EH (cell line): ENCODE results near the gene RASAL3.
A peak's percentile ranks its signal among the peaks of the same experiment; 100 is the strongest.
"Not testable (repeated sequence)": the region's sequence is repeated elsewhere in the genome, so short reads cannot be mapped to it uniquely, and the experiment has no call there.

Source experiments
- DNase-seq: peaks from one replicate; pipeline ENCODE4 v3.0.0-alpha.2; 2015; ENCODE audit warnings: low read depth

The RASAL3 gene

DNA sequence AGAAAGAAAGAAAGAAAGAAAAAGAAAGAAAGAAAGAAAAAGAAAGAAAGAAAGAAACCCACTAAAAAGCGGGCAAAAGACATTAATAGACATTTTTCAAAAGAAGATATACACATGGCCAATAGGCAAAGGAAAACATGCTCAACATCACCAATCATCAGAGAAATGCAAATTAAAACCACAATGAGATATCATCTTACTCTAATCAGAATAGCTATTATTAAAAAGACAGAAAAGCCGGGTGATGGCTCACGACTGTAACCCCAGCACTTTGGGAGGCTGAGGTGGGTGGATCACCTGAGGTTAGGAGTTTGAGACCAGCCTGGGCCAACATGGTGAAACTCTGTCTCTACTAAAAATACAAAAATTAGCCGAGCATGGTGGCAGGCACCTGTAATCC lies 9.5 kb upstream of the RASAL3 start:
- not testable (repeated sequence) for DNase-seq

DNA sequence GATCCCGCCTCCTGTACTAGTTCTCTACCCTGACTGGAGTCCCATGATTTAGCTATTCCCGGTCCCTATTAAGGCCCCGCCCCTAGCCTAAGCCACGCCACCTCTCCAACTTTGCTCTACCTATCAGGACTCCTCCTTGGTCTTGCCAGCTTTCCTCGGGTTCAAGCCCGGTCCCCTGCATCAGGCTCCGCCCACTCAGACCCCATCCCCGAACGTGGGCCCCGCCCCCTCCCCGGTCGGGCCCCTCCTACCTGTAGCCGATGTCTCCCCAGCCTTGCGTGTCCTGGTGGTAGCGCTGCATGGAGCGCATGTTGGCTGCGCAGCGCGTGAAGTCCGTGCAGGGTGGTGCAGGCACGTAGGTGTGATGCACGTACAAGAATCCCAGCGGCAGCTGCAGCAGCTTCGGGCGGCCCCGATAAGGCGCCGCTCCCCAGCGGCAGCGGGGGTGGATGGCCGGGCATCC lies 7.3 kb upstream of the RASAL3 start:
- DNase-seq: no peak

DNA sequence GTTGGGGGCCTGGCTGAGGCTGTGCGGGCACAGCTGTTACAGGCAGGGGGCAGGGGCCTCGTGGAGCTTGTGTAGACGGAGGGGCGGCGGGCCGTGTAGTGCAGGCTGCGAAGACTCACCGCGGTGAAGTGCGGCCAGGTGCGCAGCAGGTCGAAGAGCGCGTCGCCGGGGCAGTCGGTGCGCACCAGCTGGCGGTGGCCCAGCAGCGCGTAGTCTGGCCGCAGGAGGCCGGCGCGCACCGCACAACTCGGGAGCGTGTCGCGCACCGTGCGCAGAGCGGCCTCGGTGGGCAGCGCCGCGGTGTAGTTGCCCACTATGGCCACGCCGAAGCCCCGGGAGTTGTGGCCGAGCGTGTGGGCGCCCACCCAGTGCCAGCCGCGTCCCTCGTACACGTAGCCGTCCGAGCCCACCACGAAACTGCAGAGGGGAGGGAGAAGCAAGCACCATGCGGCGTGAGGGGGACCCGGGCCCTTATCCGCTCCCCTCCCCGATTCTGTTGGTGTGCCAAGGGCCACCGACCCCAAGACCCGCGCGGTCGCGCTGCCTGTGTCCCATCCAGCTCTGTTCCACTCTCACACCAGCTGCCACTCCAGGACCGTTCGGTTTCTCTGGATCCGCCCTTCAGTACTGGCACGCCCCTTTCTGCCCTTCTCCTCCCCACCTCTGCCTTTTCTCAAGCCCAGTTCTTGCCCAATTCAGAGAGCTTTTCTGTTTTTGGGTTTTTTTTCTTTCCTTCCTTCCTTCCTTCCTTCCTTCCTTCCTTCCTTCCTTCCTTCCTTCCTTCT lies 5.4 kb upstream of the RASAL3 start:
- DNase-seq: no peak

DNA sequence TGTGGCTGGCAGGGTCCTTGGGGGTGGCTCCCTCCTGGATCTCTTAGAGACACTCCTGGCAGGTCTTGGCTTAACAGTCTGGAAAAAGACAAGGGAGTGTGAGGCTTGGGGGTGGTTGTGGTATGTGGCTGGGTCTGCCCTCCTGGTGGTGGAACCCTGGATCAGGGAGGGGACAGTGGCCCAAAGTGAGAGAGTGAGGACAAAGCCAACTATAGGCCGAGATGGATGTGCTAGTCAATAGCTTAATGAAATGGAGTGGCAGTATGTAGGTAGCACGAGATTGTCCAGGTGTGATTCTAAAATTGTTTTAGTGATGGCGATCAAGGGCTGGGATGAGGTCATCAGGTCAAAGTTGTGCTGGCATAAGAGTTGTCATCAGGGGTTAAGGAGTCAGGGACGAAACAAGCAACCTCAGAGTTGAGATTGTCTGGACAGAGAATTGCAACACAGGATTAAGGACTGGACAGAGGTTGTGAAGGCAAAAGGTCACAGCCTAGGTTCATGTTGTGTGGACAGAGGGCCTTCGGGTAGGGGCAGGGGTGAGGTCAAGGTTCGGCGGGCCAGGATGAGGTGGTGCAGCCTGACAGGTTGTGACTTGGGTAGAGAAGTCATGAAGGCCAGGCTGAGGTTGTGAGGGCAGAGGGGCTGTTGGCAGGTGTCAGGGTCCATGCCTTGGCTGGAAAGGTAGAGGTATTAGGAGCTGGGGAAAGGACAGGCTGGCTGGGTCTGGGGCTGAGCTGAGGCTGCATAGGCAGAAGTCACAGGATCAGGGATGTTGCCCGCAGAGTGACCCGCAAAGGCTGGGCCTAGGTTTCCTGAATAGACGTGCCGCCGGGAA lies 4.5 kb upstream of the RASAL3 start:
- DNase-seq: no peak

DNA sequence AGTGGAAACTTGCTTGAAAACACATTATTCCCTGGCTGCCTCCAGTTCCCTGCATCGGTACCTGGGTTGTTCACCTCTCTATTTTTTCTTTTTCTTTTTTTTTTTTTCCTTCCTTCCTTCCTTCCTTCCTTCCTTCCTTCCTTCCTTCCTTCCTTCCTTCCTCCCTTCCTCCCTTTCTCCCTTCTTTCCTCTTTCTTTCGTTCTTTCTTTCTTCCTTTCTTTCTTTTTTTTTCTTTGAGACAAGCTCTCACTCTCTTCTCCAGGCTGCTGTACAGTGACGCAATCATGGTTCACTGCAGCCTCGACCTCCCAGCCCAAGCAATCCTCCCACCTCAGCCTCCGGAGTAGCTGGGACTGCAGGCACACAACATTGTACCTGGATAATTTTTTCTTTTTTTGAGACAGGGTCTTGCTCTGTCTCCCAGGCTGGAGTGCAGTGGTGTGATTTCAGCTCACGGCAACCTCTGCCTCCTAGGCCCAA lies 3.4 kb upstream of the RASAL3 start:
- DNase-seq: no peak

DNA sequence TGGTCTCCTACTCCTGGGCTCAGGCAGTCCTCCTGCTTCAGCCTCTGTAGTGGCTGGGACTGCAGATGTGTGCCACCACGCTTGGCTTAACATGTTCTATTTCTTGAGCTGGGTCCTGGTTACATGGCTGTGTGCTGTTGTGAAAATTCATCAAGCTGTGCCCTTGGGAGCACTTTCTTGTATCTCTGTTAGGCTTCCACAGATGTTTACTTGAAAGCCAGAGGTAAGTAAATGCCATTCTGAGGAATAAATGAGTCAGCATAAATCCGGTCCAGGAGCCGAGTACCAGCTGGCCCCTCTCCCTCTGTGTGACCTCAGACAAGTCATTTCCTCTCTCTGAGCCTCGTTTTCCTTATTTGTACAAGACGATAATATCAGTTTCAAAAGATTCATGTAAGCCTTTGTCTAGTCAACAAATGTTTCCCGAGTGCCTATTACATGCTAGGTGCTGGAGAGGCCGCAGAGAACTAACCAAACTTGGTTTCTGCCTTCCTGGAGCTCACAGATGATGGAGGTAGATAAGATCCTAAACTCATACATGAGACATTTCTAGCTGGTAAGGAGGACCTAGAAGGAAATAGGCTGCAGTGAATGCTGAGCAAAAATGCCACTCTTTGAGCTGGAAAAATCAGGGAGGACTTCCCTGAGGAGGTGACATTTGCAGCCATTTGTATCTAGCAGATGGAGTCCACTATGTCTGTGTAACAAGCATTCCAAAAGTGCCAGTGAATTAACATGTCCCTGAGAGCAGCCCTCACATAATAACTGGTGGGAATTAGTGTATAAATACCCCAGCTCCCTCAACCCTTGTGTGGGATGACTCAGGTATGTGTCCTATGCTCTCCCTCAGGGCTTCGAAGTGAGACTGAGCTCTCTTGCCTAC lies 2.7 kb upstream of the RASAL3 start:
- DNase-seq: peak; percentile 50

DNA sequence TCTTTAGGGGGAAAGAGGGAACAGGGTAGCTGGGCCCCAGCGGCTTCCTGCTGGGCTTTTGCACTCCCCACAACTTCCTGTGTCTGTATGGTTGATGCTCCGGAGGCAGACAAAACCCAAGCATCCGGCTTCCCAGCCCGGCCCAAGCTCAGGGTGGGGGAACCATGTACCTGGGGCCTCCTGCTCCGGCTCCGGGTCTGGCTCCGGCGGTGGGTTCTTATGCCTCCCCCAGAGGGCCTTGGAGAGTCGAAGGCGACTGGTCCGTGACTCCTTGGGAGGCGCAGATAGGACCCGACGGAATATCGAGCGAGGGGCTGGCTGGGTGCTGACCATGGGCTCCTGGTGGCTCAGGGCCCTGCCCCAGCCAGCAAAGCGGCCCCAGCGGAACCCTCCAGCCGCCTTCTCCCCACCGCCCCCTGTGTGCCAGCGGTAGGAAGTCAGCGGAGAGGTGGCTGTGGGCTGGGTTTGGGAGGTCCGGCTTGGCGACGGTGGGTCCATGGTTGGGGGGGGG lies 428 bp downstream of the RASAL3 start:
- no peak for DNase-seq

DNA sequence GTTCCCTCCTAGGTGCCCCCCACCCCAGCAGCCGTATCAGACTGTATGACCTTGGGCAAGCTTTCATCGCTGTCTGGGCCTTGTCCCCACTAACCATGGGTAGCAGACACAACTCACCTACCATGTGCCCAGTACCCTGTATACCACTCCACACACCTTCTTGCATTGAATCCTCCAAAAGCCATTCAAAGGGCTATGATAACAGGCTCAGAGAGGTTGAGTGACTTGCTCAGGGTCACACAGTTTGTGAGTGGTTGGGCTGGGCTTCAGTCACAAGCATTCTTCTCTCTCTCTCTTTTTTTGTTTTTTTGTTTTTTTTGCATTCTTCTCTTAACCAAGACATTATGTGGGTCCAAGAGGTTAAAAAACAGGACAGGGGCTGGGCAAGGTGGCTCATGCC lies 2.6 kb downstream of the RASAL3 start:
- DNase-seq: no peak

DNA sequence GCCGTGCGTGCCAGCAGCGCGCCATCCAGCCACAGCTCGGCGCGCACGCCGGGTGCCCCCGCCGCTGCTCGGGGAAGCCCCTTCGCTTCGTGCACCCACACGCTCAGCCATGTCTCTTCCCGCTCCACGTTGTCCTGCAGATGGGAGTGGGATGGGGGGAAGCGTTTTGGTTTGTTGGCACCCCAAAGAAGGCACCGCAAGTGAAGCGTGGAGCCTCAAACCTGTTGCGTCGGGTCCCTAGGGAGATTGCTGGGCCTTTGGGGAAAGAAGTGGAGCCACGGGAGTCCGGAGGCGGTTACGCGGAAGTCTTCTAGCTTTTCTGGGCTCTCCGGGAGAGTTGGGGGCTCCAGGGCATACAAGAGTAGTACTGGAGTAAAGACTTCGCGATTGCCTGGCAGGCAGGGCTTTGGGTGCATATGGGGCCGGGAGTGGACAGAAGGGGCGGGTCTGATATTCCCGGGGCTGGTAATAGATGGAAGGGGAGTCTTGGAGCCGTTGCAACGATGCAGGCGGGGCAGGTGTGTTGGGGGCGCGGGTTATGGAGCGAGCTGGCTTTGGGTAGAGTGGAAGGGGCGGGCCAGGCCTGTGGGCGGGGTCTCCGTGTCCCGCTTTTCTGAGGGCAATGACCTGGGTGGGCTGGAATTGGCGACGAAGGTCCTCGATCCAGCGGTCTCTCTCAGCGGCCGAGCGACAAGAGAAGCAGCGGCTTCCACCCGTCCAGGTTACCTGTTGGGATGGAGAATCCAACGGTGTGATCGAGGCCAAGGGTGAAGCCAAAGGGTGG lies 6.5 kb downstream of the RASAL3 start:
- no peak for DNase-seq

DNA sequence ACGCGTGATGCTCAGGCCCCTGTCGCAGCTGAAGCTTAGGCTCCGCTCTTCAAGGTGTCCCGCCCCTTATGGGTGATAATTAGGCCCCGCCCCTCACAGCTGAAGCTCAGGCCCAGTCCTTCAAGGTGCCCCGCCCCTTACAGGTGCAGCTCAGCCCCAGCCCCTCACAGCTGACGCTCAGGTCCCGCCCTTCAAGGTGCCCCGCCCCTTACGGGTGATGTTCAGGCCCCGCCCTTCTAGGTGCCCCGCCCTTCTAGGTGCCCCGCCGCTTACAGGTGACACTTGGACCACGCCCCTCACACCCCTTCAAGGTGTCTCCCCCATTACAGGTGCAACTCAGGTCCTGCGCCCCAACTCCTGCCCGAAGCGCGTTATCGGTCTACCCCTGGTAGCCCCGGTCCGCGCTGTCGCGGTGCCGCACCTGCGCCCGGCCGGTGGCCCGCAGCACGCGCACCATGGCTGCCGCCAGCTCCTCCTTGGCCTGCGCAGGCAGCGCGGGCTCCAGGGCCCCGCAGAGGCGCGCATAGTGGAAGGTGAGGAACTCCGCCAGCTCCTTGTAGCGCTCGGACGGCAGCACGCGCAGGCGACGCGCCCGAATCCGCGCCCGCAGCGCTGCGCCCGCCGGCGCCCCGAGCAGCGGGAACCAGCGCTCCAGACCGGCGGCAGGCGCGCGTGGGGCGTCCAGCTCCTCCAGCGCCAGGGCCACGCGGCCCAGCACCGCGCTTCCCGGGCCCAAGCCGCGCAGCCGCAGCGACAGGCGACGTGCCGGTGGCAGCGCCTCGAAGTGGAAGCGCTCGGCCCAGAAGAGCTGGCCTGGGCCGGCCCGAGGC lies 7.3 kb downstream of the RASAL3 start:
- DNase-seq: no peak

DNA sequence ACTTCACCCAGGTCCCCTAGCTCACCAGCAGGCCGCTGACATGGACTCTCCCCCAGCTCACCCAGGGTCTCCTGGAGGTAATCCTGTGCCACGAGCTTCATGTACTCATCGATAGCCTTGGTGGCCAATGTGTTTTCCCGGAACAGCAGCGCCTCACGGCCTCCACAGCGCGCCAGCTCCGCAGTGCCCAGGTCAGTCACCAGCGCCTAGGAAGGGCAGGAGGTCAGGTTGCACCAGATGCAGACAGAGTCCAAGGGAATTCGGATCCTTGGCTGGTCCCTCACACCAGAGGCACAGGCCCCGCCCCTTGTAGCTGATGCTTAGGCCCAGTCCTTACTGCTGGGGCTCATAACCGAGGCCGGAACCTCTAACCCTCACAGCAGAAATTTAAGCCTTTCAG lies 7.9 kb downstream of the RASAL3 start:
- DNase-seq: no peak

DNA sequence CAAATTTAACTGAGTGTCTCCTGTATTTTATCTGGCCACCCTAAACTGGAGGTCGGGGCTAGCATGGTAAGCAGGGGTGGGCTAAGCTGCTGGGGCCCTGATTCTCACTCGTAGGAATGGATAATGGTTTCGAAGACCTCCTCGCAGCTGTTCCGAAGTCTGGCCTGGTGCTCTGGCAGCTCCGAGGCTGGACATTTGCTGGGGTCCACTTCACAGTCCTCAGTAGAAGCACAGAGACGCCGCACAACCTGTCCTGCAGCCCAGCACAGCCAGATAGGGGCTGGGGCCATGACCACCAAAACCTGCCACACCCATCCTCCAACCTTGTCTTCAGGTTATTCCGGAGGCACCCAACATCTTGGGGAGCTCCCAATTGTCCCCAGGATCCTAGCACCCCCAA lies 8.3 kb downstream of the RASAL3 start:
- no peak for DNase-seq

DNA sequence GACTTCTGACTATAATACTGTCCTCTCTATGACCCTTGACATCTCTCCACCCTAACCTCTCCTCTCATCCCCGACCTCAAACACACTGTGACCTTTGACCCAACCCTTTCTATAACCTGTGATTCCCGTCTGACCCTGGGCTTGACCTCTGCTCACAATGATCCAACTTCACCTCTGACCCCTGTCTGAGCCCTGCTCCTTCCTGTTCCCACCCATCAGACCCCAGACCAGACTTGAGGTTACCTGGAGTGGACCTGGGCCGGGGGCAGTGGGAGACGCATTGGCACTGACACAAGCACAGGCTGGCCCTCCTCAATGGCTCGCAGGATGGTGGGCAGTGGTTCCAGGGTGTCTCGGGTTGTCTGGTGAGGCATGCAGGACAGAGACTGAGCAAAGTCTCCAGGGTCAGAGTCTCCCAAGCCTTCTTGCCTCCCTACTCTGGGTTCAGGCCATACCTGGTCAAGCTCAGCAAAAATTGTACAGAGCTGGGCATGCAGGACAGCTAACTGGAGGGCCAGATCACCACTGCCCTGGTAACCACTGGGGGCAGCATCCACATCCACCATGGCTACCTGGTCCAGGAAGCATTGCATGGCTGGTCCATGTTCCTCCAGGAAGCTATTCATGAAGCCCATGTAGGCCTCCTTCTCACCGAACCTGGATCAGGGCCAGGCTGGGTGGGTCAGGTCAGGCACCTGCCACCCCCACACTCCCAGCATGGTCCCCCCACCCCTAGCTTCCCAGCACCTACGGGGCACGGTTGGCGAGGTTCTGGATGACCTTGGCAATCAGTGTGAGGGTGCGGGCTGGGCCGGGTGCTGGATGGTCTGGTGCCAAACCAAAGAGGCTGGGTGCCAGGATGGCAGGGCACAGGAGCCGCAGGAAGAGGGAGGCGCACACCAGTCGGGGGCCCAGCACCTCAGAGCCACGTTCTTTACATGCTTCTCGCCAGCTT lies 10.2 kb downstream of the RASAL3 start:
- no peak for DNase-seq

DNA sequence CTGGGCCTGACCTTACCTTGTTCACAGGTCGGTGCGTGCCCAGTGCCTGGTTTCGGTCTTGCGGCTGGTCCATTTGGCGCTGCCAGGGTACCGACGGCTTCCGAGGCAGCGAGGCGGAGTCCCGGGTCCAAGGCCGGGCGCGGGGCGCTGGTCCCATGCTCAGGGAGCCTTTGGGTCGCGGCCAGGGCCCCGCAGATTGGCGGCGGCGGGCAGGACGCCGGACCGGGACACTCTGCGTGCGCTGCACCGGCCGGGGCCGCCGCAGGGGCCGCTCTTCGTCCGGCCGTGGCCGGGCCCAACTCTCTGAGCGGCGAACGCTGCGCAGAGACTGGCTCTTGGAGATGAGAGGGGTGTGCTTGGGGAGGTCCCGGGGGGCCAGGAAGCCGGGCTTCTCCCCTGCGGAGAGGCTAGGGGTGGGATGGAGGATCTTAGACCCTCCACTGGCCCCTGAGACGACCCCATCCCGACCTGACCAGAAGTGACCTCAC lies 11.2 kb downstream of the RASAL3 start:
- DNase-seq: no peak

DNA sequence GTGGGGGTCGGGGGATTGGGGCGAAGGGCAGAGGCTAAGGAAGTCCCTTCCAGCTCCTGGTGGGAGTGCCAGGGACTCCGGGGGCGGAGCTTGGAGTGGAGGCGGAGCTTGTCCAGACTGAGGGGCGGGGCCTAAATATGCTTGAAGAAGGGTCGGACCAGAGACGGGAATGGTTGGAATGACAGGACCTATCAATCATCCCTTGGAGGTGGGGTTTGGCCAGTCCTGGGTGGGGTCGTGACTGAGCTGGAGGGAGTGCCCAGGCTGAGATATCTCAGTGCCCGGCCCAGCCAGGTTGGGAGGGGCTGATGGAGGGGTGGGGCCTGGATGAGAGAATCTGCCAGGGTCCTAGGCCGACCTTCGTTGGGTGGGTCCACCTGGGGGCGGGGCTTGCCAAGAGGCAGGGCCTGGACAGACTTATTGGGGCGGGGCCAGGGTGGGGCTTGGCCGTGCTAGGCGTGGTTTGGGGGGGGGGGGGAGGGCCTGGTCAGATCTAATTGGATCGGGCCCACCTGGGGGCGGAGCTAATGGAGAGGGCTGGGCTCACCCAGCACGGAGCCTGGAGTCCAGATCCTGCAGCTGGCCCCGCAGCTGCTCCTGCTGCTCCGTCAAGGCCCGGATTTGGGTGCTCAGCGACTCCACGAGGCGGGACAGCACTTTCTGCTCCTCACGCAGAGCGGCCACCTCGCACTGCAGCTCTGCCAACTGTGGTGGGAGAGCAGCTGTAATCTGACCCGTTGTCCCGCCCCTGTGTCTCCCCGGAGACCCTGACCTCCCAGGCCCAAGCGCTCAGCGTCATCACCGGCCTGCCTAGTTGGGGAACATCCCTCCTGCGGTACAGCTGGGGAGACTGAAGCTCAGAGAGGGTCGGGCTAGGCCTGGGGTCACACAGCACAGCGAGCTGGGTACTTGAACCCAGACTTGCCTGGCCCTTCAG lies 12.0 kb downstream of the RASAL3 start:
- peak; percentile 85 for DNase-seq

DNA sequence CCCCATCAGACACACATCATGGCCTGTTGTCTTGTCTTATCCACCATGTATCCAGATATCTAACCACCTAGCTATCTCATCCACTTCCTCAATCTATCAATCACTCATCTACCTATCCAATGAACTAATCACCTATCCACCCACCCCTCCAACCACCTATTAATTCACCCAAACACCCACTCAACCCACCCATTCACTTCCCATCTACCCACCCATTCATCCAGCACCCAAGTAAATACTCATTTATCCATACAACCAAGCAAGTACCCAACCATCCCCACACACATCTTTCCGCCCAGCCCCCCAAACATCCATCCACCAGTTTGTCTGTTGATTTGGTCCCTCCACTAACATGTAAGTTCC lies 13.8 kb downstream of the RASAL3 start:
- DNase-seq: no peak

DNA sequence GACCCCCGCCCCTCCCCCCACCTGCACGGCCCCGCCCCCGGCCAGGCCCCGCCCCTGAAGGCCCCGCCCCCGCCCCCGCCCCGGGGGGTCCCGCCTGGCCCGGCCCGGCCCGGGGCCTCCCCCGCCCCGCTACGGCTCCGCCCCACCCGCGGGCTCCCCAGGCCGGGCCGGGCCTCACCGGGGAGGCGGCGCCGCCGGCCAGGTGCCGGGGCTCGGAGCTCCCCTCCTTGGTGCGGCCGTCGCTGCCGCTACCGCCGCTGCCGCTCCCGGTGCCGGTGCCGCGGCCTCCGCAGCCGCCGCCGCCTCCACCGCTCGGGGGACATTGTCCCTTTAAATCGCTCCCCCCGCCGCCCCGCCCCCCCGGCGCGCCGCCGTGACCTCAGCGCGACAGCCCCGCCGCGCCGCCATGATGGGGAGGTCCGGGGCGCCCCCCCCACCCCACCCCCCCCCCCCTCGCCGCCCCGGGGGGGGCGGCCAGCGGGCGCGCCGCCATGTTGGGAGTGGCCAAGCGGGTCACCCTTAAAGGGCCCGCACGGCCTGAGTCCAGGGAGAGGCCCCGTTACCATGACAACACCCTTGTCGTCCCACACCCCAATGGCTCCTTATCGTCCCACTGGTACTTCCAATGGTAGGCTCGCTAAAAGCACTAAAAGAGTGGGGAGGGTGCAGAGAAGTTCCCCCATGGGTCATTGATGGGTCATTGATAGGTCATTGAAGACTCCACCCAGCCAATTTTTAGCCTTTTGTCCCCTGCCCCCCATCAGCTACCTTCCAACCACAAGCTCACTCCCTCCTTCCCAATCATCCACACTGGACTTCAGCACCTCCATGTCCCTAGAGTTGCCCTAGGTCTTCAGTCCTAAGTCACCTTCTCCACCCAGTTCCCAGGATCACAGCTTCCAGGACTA lies 14.5 kb downstream of the RASAL3 start, which contains the start of gene WIZ:
WIZ (minus strand) TSS at position 337 of the 908 bp plus-strand sequence. CDS start 1,649 bp downstream, outside the sequence.
- peak; percentile 79 for DNase-seq
